GM12878 (cell line): ENCODE measurements around the gene C17orf50. TPM values are rescaled to one million over a fixed set of nuclear protein-coding genes. Genes with fewer than 3 reads are reported as not detected.

Experiments
- BHLHE40 ChIP-seq, 2 experiments: fragments of 450-650 bp in 1 of 2; IDR thresholded peaks; 2 replicates each; pipeline ENCODE4 v1.6.1; 2011 to 2017; ENCODE audit warnings: low read depth in 2 of 2, borderline replicate concordance in 1 of 2, improper control_type of control experiment in 1 of 2, low read length in 1 of 2, mild to moderate bottlenecking in 1 of 2
- CTCF ChIP-seq, 3 experiments: IDR thresholded peaks in 2 of 3; conservative IDR thresholded peaks in 1 of 3; 2 replicates each; pipeline ENCODE4 v1.5.1; 2011; ENCODE audit warnings: low read depth in 3 of 3, low read length in 3 of 3, mild to moderate bottlenecking in 3 of 3, control low read depth in 2 of 3, moderate library complexity in 2 of 3, inconsistent platforms in 1 of 3, mixed read lengths in 1 of 3; ENCODE audit not compliant: control insufficient read depth in 2 of 3, insufficient read depth in 1 of 3; ENCODE audit errors: extremely low read depth in 1 of 3
- CUX1 ChIP-seq: IDR thresholded peaks from 2 replicates; pipeline ENCODE4 v1.6.1; 2012; ENCODE audit warnings: improper control_type of control experiment, low read depth, low read length; ENCODE audit not compliant: insufficient replicate concordance
- IKZF2 ChIP-seq, 2 experiments: fragments of 450-650 bp; IDR thresholded peaks; 2 replicates each; pipeline ENCODE4 v1.6.1; 2017; ENCODE audit warnings: mild to moderate bottlenecking in 2 of 2, moderate library complexity in 2 of 2
- KDM1A ChIP-seq: fragments of 200-600 bp; sonication (generic); IDR thresholded peaks from 2 replicates; pipeline ENCODE4 v1.6.1; 2016; ENCODE audit warnings: borderline replicate concordance
- MEF2B ChIP-seq: fragments of 450-650 bp; IDR thresholded peaks from 2 replicates; pipeline ENCODE4 v1.6.1; 2018; ENCODE audit warnings: mild to moderate bottlenecking, moderate library complexity; ENCODE audit not compliant: partially characterized antibody, poor library complexity, severe bottlenecking
- NBN ChIP-seq: fragments of 450-650 bp; IDR thresholded peaks from 2 replicates; pipeline ENCODE4 v1.6.1; 2016
- NFYB ChIP-seq: IDR thresholded peaks from 2 replicates; pipeline ENCODE4 v1.6.1; 2011; ENCODE audit warnings: low read depth, mild to moderate bottlenecking, low read length, improper control_type of control experiment, moderate library complexity; ENCODE audit not compliant: insufficient read depth
- NR2F1 ChIP-seq: fragments of 450-650 bp; conservative IDR thresholded peaks from 2 replicates; pipeline ENCODE4 v1.6.1; 2017; ENCODE audit warnings: mild to moderate bottlenecking
- POLR2A ChIP-seq: IDR thresholded peaks from 2 replicates; pipeline ENCODE4 v1.6.1; 2011; ENCODE audit warnings: low read depth, mild to moderate bottlenecking, low read length
- PRDM15 ChIP-seq: fragments of 450-650 bp; formaldehyde crosslinking; IDR thresholded peaks from 2 replicates; pipeline ENCODE4 v1.4.0; 2020; ENCODE audit warnings: mild to moderate bottlenecking, moderate library complexity
- RB1 ChIP-seq: fragments of 450-650 bp; formaldehyde crosslinking; IDR thresholded peaks from 2 replicates; pipeline ENCODE4 v1.6.1; 2017; ENCODE audit warnings: mild to moderate bottlenecking, borderline replicate concordance
- RELA ChIP-seq: fragments of 450-650 bp; IDR thresholded peaks from 2 replicates; pipeline ENCODE4 v1.8.0; 2014; ENCODE audit warnings: borderline replicate concordance; ENCODE audit not compliant: partially characterized antibody
- ZNF274 ChIP-seq: IDR thresholded peaks from one replicate; pipeline ENCODE4 v1.8.0; 2011; ENCODE audit not compliant: insufficient read length, insufficient read depth
- polyA plus RNA-seq, 11 experiments: library from polyadenylated mRNA; depleted of rRNA in 4 of 11; unstranded in 6 of 11; stranded (reverse) in 5 of 11; fragments of >200 nt; fragmentation: Nextera tagmentation in 4 of 11; fragmentation: Illumina TruSeq in 1 of 11; extraction: Ambion mirVana in 4 of 11; extraction: Trizol in 1 of 11; gene quantifications; 1 replicate in 1 of 11; 2 replicates in 10 of 11; pipeline versions ENCODE4 v1.2.1 to v1.2.3, GENCODE V29; 2011 to 2016; ENCODE audit warnings: inconsistent platforms in 2 of 11, missing spikeins in 2 of 11, low read depth in 1 of 11
- total RNA-seq, 4 experiments: library from RNA; depleted of rRNA in 3 of 4; stranded (reverse); fragments of >200 nt in 3 of 4; fragmentation: Illumina TruSeq in 1 of 4; extraction: Trizol in 1 of 4; gene quantifications; 2 replicates each; pipeline versions ENCODE4 v1.2.1 to v1.2.3, GENCODE V29; 2013 to 2021

The C17orf50 gene
- total and polyA plus RNA-seq, 10 of the 15 experiments (the other 5 are each of a cell fraction or from before 2014, with no cell fraction given) = 0.16 TPM; not detected in 9

GRCh38 chr17:35764123-35764991, 3.7 kb downstream of the C17orf50 start (continued):
- TF ChIP-seq BHLHE40 (IDR thresholded peaks at IDR 0.05; ENCODE audit: borderline replicate concordance in 1 of 2, low read depth in 2 of 2, low read length in 1 of 2) = peak; percentile 70 to 93; a peak in 3 of 4 replicates
- no peak for TF ChIP-seq POLR2A
- peak; percentile 58 for TF ChIP-seq NR2F1
- no peak for TF ChIP-seq CUX1
- no peak for TF ChIP-seq KDM1A
- peak; percentile 21 for TF ChIP-seq RELA
- TF ChIP-seq ZNF274 = no peak
- no peak for TF ChIP-seq PRDM15 (CRISPR knock-in tag)
- TF ChIP-seq NBN = 0 out of 2 replicates have a peak, but pooled peaks have one; percentile 43
- peak; percentile 79; the same call in 1 of the 2 replicates for TF ChIP-seq RB1
- TF ChIP-seq NFYB = no peak
- peak; percentile 38 for TF ChIP-seq MEF2B
- TF ChIP-seq CTCF (IDR thresholded peaks at IDR 0.05 in 2 of 3, conservative IDR thresholded peaks at IDR 0.05 in 1 of 3; ENCODE audit: control insufficient read depth in 2 of 3, extremely low read depth in 1 of 3, insufficient read depth in 1 of 3, low read depth in 3 of 3, low read length in 3 of 3) = peak; percentile 89 to 98 (median 96)
- TF ChIP-seq IKZF2 (IDR thresholded peaks at IDR 0.05) = peak in 1 of 2 experiments; percentile 35; a peak in 1 of 4 replicates
- TF ChIP-seq, all 136 proteins: peak for 28
